HepG2 (cell line): ENCODE data around the gene MMP7. TPM values are rescaled to one million over a fixed set of nuclear protein-coding genes. Genes with fewer than 3 reads are reported as not detected.
A peak's percentile ranks its signal among the peaks of the same experiment; 100 is the strongest.

Experiments
- ARHGAP35 ChIP-seq: sonication (generic); formaldehyde crosslinking; IDR thresholded peaks from 2 replicates; pipeline ENCODE4 v1.9.0; 2022; ENCODE audit warnings: mild to moderate bottlenecking, inconsistent platforms, moderate library complexity, missing genetic modification reagents, borderline replicate concordance
- CBX1 ChIP-seq: IDR thresholded peaks from one replicate; pipeline ENCODE4 v1.6.1; 2016; ENCODE audit warnings: antibody characterized with exemption, low read depth
- FOXK2 ChIP-seq: fragments of 450-650 bp; IDR thresholded peaks from 2 replicates; pipeline ENCODE4 v1.6.1; 2016
- HOXA9 ChIP-seq: sonication (generic); formaldehyde crosslinking; IDR thresholded peaks from 2 replicates; pipeline ENCODE4 v1.8.1; 2022; ENCODE audit warnings: missing genetic modification reagents, mild to moderate bottlenecking, moderate library complexity, borderline replicate concordance
- IRX3 ChIP-seq: sonication (generic); formaldehyde crosslinking; IDR thresholded peaks from 2 replicates; pipeline ENCODE4 v1.8.1; 2023; ENCODE audit warnings: mild to moderate bottlenecking, low read depth, missing genetic modification reagents, borderline replicate concordance
- KAT2B ChIP-seq: fragments of 150-350 bp; IDR thresholded peaks from 2 replicates; pipeline ENCODE4 v1.6.1; 2014; ENCODE audit warnings: low read depth, low read length, borderline replicate concordance
- KAT8 ChIP-seq: IDR thresholded peaks from 2 replicates; pipeline ENCODE4 v1.6.1; 2016; ENCODE audit warnings: missing genetic modification reagents, missing compliant biosample characterization
- POLR2AphosphoS5 ChIP-seq: IDR thresholded peaks from 2 replicates; pipeline ENCODE4 v1.6.1; 2012; ENCODE audit warnings: low read depth, low read length
- SIX4 ChIP-seq: sonication (generic); formaldehyde crosslinking; IDR thresholded peaks from 2 replicates; pipeline ENCODE4 v1.4.0; 2020; ENCODE audit warnings: missing genetic modification reagents
- STAG1 ChIP-seq: sonication (generic); formaldehyde crosslinking; IDR thresholded peaks from 2 replicates; pipeline ENCODE4 v1.4.0; 2020; ENCODE audit warnings: missing genetic modification reagents
- TGIF2 ChIP-seq: IDR thresholded peaks from 2 replicates; pipeline ENCODE4 v1.6.1; 2016; ENCODE audit warnings: control low read depth, missing compliant biosample characterization
- THYN1 ChIP-seq: sonication (generic); formaldehyde crosslinking; IDR thresholded peaks from 2 replicates; pipeline ENCODE4 v1.8.1; 2023; ENCODE audit warnings: low read depth, mild to moderate bottlenecking, moderate library complexity, missing genetic modification reagents, borderline replicate concordance
- ZFP36L2 ChIP-seq: sonication (generic); formaldehyde crosslinking; IDR thresholded peaks from 2 replicates; pipeline ENCODE4 v1.4.0; 2020; ENCODE audit warnings: missing genetic modification reagents
- ZNF33B ChIP-seq: sonication (generic); formaldehyde crosslinking; IDR thresholded peaks from 2 replicates; pipeline ENCODE4 v1.5.1; 2020; ENCODE audit warnings: mild to moderate bottlenecking, missing genetic modification reagents
- ZNF589 ChIP-seq: sonication (generic); formaldehyde crosslinking; conservative IDR thresholded peaks from 2 replicates; pipeline ENCODE4 v1.8.0; 2022; ENCODE audit warnings: mild to moderate bottlenecking, moderate library complexity, missing genetic modification reagents
- ZNF816 ChIP-seq: sonication (generic); formaldehyde crosslinking; IDR thresholded peaks from 2 replicates; pipeline ENCODE4 v1.8.0; 2022; ENCODE audit warnings: missing genetic modification reagents, mild to moderate bottlenecking, borderline replicate concordance
- polyA plus RNA-seq, 8 experiments: library from polyadenylated mRNA; depleted of rRNA in 3 of 8; stranded (reverse) in 7 of 8; unstranded in 1 of 8; fragments of >200 nt; fragmentation: Illumina TruSeq in 4 of 8; extraction: Trizol in 4 of 8; gene quantifications; 2 replicates each; pipeline versions ENCODE4 v1.2.1 to v1.2.3, GENCODE V29; 2011 to 2016; ENCODE audit warnings: low read depth in 4 of 8, missing spikeins in 1 of 8, mixed read lengths in 1 of 8; ENCODE audit not compliant: insufficient read depth in 1 of 8
- total RNA-seq, 5 experiments: library from RNA; depleted of rRNA; stranded (reverse); fragments of >200 nt; fragmentation: Illumina TruSeq; extraction: Trizol; gene quantifications; 2 replicates each; pipeline ENCODE4 v1.2.3, GENCODE V29; 2016; ENCODE audit warnings: low read depth in 1 of 5
- TF ChIP-seq, protein P1 (sequence below): sonication (generic); formaldehyde crosslinking; IDR thresholded peaks from 2 replicates; pipeline ENCODE4 v1.4.0; 2020; ENCODE audit warnings: missing genetic modification reagents, mild to moderate bottlenecking, borderline replicate concordance
- TF ChIP-seq, protein P2 (sequence below): IDR thresholded peaks from 2 replicates; pipeline ENCODE4 v1.6.1; 2016; ENCODE audit warnings: low read depth
- TF ChIP-seq, protein P3 (sequence below): sonication (generic); formaldehyde crosslinking; IDR thresholded peaks from 2 replicates; pipeline ENCODE4 v1.8.0; 2022; ENCODE audit warnings: missing genetic modification reagents, low read depth, mild to moderate bottlenecking, borderline replicate concordance
- TF ChIP-seq, protein P4 (sequence below): sonication (generic); formaldehyde crosslinking; IDR thresholded peaks from 2 replicates; pipeline ENCODE4 v1.4.0; 2020; ENCODE audit warnings: mild to moderate bottlenecking, missing genetic modification reagents
- TF ChIP-seq, protein P5 (sequence below): IDR thresholded peaks from 2 replicates; pipeline ENCODE4 v1.6.1; 2016
- TF ChIP-seq, protein P6 (sequence below): sonication (generic); formaldehyde crosslinking; IDR thresholded peaks from 2 replicates; pipeline ENCODE4 v1.5.1; 2020; ENCODE audit warnings: missing genetic modification reagents, mild to moderate bottlenecking, borderline replicate concordance

The MMP7 gene
- total and polyA plus RNA-seq, 2 of the 13 experiments (the other 11 are each of a cell fraction or from before 2014, with no cell fraction given) = 0.17 TPM; not detected in 1

DNA sequence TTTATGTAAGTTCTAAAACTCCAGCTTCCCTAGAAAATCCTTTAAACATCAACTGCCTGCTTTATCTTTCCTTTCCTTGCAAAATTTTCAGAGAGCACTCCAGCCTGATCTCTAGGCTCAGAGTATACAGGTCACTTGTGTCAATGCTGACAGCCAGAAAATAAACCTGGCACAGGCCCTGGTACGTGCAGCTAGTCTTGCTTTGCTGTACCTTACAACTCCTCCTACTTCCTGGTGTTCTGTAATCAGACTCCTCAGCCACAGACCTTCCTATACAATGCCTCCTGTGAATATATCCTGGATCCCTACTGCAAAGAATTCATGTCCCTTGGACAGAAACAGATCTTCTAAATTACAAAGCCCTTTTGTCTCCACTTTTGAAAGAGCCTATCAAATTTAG is 53.7 kb downstream of the MMP7 start (continued):
- TF ChIP-seq, protein P1, sequence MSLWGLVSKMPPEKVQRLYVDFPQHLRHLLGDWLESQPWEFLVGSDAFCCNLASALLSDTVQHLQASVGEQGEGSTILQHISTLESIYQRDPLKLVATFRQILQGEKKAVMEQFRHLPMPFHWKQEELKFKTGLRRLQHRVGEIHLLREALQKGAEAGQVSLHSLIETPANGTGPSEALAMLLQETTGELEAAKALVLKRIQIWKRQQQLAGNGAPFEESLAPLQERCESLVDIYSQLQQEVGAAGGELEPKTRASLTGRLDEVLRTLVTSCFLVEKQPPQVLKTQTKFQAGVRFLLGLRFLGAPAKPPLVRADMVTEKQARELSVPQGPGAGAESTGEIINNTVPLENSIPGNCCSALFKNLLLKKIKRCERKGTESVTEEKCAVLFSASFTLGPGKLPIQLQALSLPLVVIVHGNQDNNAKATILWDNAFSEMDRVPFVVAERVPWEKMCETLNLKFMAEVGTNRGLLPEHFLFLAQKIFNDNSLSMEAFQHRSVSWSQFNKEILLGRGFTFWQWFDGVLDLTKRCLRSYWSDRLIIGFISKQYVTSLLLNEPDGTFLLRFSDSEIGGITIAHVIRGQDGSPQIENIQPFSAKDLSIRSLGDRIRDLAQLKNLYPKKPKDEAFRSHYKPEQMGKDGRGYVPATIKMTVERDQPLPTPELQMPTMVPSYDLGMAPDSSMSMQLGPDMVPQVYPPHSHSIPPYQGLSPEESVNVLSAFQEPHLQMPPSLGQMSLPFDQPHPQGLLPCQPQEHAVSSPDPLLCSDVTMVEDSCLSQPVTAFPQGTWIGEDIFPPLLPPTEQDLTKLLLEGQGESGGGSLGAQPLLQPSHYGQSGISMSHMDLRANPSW (CRISPR knock-in tag) = 0 out of 2 replicates have a peak, but pooled peaks have one; percentile 36
- no peak for TF ChIP-seq CBX1
- TF ChIP-seq ZNF816 = peak; percentile 61; the same call in 1 of the 2 replicates
- TF ChIP-seq KAT8 = peak; percentile 66
- TF ChIP-seq TGIF2 (CRISPR knock-in tag) = peak; percentile 41; the same call in 1 of the 2 replicates
- TF ChIP-seq ZNF33B = no peak
- no peak for TF ChIP-seq HOXA9 (CRISPR knock-in tag)
- TF ChIP-seq KAT2B = no peak
- TF ChIP-seq, protein P2, sequence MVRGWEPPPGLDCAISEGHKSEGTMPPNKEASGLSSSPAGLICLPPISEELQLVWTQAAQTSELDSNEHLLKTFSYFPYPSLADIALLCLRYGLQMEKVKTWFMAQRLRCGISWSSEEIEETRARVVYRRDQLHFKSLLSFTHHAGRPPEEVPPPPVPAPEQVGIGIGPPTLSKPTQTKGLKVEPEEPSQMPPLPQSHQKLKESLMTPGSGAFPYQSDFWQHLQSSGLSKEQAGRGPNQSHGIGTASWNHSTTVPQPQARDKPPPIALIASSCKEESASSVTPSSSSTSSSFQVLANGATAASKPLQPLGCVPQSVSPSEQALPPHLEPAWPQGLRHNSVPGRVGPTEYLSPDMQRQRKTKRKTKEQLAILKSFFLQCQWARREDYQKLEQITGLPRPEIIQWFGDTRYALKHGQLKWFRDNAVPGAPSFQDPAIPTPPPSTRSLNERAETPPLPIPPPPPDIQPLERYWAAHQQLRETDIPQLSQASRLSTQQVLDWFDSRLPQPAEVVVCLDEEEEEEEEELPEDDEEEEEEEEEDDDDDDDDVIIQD (CRISPR knock-in tag) = peak; percentile 86
- 0 out of 2 replicates have a peak, but pooled peaks have one; percentile 47 for TF ChIP-seq THYN1 (CRISPR knock-in tag)
- TF ChIP-seq, protein P3, sequence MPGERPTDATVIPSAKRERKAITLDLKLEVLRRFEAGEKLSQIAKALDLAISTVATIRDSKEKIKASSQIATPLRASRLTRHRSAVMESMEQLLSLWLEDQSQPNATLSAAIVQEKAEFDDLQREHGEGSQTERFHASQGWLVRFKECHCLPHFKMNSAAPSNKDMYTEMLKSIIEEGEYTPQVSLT (CRISPR knock-in tag) = no peak
- no peak for TF ChIP-seq ZFP36L2 (CRISPR knock-in tag)
- TF ChIP-seq, protein P4, sequence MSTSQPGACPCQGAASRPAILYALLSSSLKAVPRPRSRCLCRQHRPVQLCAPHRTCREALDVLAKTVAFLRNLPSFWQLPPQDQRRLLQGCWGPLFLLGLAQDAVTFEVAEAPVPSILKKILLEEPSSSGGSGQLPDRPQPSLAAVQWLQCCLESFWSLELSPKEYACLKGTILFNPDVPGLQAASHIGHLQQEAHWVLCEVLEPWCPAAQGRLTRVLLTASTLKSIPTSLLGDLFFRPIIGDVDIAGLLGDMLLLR (CRISPR knock-in tag) = no peak
- TF ChIP-seq SIX4 = peak; percentile 94
- TF ChIP-seq STAG1 (CRISPR knock-in tag) = peak; percentile 27
- no peak for TF ChIP-seq IRX3 (CRISPR knock-in tag)
- TF ChIP-seq POLR2AphosphoS5 = peak; percentile 58; the same call in 1 of the 2 replicates
- no peak for TF ChIP-seq FOXK2
- TF ChIP-seq ZNF589 (CRISPR knock-in tag) = no peak
- TF ChIP-seq, protein P5, sequence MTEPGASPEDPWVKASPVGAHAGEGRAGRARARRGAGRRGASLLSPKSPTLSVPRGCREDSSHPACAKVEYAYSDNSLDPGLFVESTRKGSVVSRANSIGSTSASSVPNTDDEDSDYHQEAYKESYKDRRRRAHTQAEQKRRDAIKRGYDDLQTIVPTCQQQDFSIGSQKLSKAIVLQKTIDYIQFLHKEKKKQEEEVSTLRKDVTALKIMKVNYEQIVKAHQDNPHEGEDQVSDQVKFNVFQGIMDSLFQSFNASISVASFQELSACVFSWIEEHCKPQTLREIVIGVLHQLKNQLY = peak; percentile 65
- TF ChIP-seq, protein P6, sequence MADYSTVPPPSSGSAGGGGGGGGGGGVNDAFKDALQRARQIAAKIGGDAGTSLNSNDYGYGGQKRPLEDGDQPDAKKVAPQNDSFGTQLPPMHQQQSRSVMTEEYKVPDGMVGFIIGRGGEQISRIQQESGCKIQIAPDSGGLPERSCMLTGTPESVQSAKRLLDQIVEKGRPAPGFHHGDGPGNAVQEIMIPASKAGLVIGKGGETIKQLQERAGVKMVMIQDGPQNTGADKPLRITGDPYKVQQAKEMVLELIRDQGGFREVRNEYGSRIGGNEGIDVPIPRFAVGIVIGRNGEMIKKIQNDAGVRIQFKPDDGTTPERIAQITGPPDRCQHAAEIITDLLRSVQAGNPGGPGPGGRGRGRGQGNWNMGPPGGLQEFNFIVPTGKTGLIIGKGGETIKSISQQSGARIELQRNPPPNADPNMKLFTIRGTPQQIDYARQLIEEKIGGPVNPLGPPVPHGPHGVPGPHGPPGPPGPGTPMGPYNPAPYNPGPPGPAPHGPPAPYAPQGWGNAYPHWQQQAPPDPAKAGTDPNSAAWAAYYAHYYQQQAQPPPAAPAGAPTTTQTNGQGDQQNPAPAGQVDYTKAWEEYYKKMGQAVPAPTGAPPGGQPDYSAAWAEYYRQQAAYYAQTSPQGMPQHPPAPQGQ = no peak
- no peak for TF ChIP-seq ARHGAP35 (CRISPR knock-in tag)
